LNCAP (cell line): ENCODE measurements around the gene TMEM9.

Experiments used
- CTCF ChIP-seq: fragments of 450-650 bp; IDR thresholded peaks from 2 replicates; pipeline ENCODE4 v1.5.1; 2017; ENCODE audit warnings: mild to moderate bottlenecking

Gene TMEM9

GRCh38 chr1:201139306-201139705 is 15.0 kb downstream of the TMEM9 start:
- TF ChIP-seq CTCF = no peak

GRCh38 chr1:201138311-201138840 is 15.9 kb downstream of the TMEM9 start:
- no peak for TF ChIP-seq CTCF

GRCh38 chr1:201137579-201138310 is 16.5 kb downstream of the TMEM9 start:
- TF ChIP-seq CTCF = no peak

GRCh38 chr1:201137024-201137392 is 17.3 kb downstream of the TMEM9 start:
- TF ChIP-seq CTCF = no peak

GRCh38 chr1:201136355-201137023 is 17.8 kb downstream of the TMEM9 start:
- no peak for TF ChIP-seq CTCF

GRCh38 chr1:201134405-201134804 is 19.9 kb downstream of the TMEM9 start:
- no peak for TF ChIP-seq CTCF

GRCh38 chr1:201131398-201131797 is 22.9 kb downstream of the TMEM9 start:
- TF ChIP-seq CTCF = no peak
